HFFc6 (cell line): ENCODE results near the gene CEP131. TPM values are rescaled to one million over a fixed set of nuclear protein-coding genes. Genes with fewer than 3 reads are reported as not detected.

Experiments used
- DNase-seq: peaks from one replicate; pipeline ENCODE4 v3.0.0-alpha.2; 2018
- H3K27ac Mint-ChIP-seq: 2 replicates; pipeline ENCODE4 v1.8.0; 2020; ENCODE audit warnings: mild to moderate bottlenecking, mixed read lengths
- H3K27me3 Mint-ChIP-seq: 2 replicates; pipeline ENCODE4 v1.8.0; 2021; ENCODE audit warnings: mild to moderate bottlenecking, moderate library complexity, mixed read lengths; ENCODE audit not compliant: insufficient read depth
- H3K36me3 Mint-ChIP-seq: 2 replicates; pipeline ENCODE4 v1.8.0; 2021; ENCODE audit warnings: low read depth, mixed read lengths
- H3K4me1 Mint-ChIP-seq: 2 replicates; pipeline ENCODE4 v1.8.0; 2020; ENCODE audit warnings: low read depth, mixed read lengths
- H3K4me3 Mint-ChIP-seq: 2 replicates; pipeline ENCODE4 v1.8.0; 2020; ENCODE audit warnings: mild to moderate bottlenecking, moderate library complexity, mixed read lengths
- H3K9me3 Mint-ChIP-seq: 2 replicates; pipeline ENCODE4 v1.8.0; 2020; ENCODE audit warnings: mild to moderate bottlenecking, mixed read lengths
- total RNA-seq, 6 experiments: library from RNA; stranded (reverse); fragmentation: NEBNext Ultra II Directional; extraction: Animal tissue kit (Norgen Biotek cat#: 25700); gene quantifications; 2 replicates in 1 of 6; 3 replicates in 5 of 6; pipeline ENCODE4 v1.2.3, GENCODE V29; 2021
- TF ChIP-seq, protein P1 (sequence below): fragments of 200-600 bp; sonication (generic); IDR thresholded peaks from 2 replicates; pipeline ENCODE4 v1.5.0; 2021; ENCODE audit warnings: antibody characterized with exemption, mild to moderate bottlenecking

The CEP131 gene
- total RNA-seq, 6 experiments from 2014 or later, result 8.3 to 13.2 (median 10.7) TPM

DNA sequence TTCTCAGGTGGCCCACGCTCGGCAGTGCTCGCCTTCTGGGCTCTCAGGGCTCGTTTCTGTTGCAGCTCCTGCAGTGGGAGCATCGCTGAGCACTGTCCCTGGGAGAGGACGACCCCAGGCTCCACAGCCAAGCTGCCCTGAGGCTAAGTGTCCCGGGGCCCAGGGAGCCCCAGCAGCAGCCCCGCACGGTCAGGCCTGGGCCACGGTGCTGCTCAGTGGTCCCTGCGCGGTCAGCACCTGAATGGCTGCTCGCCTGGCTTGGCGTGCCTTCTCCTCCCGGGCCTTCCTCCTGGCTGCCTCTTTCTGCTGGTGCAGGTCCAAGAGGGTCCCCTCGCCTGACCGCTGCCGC, 23.3 kb downstream of the CEP131 start:
- Mint-ChIP-seq H3K36me3 (no peaks in the 10 kb centered on the region), H3K27me3 (no peaks in the 10 kb centered on the region), H3K4me3 (no peak overlapping the region), H3K9me3 (no peaks in the 10 kb centered on the region), H3K4me1 (no peaks in the 10 kb centered on the region), H3K27ac (no peak overlapping the region)
- no peak for DNase-seq
- TF ChIP-seq, protein P1, sequence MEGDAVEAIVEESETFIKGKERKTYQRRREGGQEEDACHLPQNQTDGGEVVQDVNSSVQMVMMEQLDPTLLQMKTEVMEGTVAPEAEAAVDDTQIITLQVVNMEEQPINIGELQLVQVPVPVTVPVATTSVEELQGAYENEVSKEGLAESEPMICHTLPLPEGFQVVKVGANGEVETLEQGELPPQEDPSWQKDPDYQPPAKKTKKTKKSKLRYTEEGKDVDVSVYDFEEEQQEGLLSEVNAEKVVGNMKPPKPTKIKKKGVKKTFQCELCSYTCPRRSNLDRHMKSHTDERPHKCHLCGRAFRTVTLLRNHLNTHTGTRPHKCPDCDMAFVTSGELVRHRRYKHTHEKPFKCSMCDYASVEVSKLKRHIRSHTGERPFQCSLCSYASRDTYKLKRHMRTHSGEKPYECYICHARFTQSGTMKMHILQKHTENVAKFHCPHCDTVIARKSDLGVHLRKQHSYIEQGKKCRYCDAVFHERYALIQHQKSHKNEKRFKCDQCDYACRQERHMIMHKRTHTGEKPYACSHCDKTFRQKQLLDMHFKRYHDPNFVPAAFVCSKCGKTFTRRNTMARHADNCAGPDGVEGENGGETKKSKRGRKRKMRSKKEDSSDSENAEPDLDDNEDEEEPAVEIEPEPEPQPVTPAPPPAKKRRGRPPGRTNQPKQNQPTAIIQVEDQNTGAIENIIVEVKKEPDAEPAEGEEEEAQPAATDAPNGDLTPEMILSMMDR, result no peak

DNA sequence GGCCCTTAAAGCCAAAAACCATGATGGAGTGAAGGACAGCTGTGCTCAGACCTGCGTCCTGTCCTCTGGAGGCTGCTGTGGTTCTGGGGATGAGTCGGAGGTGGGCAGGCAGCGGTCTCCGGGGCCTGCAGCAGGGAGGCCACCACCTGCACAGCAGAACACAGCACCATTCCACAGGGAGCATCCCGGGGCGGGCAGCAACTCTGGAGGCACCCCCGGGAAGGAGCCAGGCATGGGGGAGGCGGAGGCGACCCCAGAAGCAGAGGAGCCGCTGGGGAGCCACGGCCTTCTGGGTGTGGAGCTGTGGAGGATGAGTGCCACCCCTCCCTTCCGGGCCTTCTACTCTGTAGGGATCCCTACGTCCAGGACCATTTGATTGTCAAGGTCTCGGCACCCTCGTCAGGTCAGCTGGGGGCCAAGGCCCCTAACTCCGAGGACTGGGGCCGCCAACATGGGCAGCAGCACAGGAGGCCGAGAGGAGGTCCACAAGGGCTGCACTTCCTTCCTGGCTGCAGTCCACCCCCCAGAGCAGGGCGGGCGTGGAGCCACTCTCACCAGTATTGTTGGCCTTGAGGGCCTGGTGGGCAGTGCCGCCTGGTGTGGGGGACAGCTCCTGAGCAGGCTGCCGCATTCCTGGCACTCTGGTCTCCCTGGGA, 23.8 kb downstream of the CEP131 start:
- DNase-seq, result no peak
- H3K4me1 Mint-ChIP-seq, result no peaks in the 10 kb centered on the region
- no peak overlapping the region for H3K4me3 Mint-ChIP-seq
- H3K27me3 Mint-ChIP-seq, result no peaks in the 10 kb centered on the region
- TF ChIP-seq, protein P1, result no peak
- H3K36me3 Mint-ChIP-seq, result no peaks in the 10 kb centered on the region
- no peak overlapping the region for H3K27ac Mint-ChIP-seq
- H3K9me3 Mint-ChIP-seq, result no peaks in the 10 kb centered on the region

DNA sequence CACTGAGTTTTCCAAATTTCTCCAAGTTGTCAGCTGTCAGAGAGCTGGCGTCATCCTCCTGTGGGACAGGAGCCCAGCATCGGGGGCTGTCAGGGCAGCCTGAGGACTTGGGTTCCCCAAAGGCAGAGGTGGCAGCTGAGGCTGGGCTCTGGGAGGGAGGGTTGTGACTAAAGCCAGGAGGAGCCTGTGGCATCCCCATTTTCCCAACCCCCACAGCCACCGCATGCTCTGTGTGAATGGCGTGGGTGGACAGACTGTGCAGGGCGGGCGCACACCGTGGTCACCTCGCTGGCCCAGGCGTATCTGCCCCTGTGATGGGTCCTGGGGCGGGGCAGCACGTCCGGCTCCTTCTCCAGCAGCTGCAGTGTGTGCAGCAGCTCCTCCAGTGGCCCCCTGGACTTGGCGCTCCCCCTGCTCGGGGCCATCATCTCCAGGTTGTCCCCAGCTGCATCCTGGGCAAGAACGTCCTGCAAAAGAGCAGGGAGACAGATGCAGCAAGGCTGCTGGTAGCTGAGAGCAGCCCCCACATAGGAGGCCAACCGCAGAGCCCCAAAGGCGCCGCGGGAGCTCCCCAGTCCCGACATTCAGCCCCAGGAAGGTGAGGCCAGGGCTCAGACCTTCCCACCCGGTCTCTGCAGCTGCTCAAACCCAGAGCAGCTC, 24.8 kb downstream of the CEP131 start:
- Mint-ChIP-seq H3K36me3 (no peaks in the 10 kb centered on the region), H3K4me1 (no peaks in the 10 kb centered on the region), H3K27ac (no peak overlapping the region), H3K9me3 (no peaks in the 10 kb centered on the region), H3K27me3 (no peaks in the 10 kb centered on the region), H3K4me3 (no peak overlapping the region)
- no peak for DNase-seq
- TF ChIP-seq, protein P1, result no peak

DNA sequence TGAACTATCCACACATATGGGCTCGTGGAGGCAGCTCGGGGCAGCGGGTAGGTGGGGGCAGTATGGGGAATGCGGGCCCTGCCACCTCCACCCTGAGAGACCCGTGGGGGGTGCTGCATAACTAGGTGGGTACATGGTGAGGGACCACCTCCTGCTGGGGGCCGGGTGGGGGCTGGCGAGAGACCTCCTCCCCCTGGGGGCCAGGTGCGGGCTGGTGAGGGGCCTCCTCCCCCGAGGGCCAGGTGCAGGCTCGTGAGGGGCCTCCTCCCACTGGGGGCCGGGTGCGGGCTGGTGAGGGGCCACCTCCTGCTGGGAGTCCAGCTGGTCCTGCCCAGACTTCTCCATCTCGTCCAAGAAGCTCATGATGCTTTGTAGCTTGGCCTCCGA, 25.4 kb downstream of the CEP131 start:
- Mint-ChIP-seq H3K9me3 (no peaks in the 10 kb centered on the region), H3K36me3 (no peaks in the 10 kb centered on the region), H3K27me3 (no peaks in the 10 kb centered on the region), H3K4me1 (no peaks in the 10 kb centered on the region), H3K4me3 (no peak overlapping the region), H3K27ac (no peak overlapping the region)
- TF ChIP-seq, protein P1, result no peak
- no peak for DNase-seq

DNA sequence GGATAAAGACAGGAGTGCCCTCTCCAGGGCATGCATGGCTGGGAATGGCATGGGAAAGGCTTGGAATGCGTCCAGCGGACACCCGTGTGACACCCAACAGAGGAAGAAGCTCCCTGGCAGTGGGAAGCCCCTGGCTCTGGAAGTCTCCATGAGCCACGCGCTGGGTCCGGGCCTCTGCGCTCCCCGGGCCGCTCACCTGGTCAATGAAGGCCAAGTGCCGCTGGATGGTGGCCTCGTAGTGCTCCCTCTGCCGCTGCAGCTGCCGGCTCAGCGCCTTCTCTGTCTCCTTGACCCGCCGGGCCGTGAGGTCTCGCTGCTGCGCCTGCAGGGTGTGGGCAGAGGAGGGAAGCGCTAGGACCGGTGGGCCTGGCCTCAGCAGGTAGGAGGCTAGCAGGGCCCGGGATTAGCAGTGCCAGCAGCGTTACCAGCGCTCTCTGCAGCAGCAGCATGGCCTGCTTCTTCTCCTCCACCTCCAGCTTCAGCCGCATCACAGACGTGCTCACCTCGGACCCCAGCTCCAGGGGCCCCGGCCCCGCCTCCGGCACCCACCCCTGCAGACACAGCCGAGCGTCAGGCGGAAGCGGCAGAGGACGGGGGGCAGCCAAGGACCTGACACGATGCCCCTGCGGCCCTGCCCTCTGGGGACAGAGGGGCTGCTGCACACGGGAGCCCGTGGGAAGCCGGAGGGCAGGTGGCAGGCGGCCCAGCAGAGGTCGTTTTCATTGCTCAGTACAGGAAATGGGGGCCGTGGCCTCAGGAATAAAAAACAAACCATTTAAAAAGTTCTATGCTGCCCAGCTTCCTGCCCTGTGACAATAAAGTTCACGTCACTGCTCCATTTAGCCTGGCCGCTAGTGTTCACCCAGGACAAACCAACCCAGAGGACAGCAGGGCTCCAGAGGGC, 26.0 kb downstream of the CEP131 start:
- Mint-ChIP-seq H3K27ac (no peak overlapping the region), H3K36me3 (no peaks in the 10 kb centered on the region), H3K4me3 (no peak overlapping the region), H3K9me3 (no peaks in the 10 kb centered on the region), H3K27me3 (no peaks in the 10 kb centered on the region), H3K4me1 (no peaks in the 10 kb centered on the region)
- DNase-seq, result no peak
- TF ChIP-seq, protein P1, result no peak
